HepG2 (cell line): ENCODE measurements around the gene TSPAN9. TPM values are rescaled to one million over a fixed set of nuclear protein-coding genes. Genes with fewer than 3 reads are reported as not detected.

Experiments
- ATAC-seq: fragments of 200-7000 bp; cut with Tn5 transposase; 3 replicates; pipeline ENCODE4 v1.9.1; 2020; ENCODE audit warnings: mild to moderate bottlenecking, moderate library complexity
- BruUV-seq: library from RNA; stranded (reverse); fragments of 400-500 nt; replicated peaks from 2 replicates; lab custom pipeline; 2021; lab: Mats Ljungman, UMichigan
- CTCF ChIA-PET: fragments of 300-600 bp; formaldehyde crosslinking; extraction: SDS; loops from one replicate; lab custom pipeline; 2021; ENCODE audit warnings: low total read pairs, inconsistent platforms, low intra/inter-chr PET ratio; lab: Yijun Ruan, JAX
- POLR2A ChIA-PET: fragments of 350-600 bp; sonication (Branson Sonifier 250); formaldehyde crosslinking; loops from one replicate; lab custom pipeline; 2020; ENCODE audit warnings: antibody characterized with exemption, inconsistent platforms; lab: Yijun Ruan, JAX
- DNase-seq: peaks from one replicate; pipeline ENCODE4 v3.0.0-alpha.2; 2015; ENCODE audit warnings: low spot score
- FAIRE-seq: peaks from 3 replicates; lab custom pipeline; 2011; peaks lifted over from hg19 to GRCh38; lab: Jason Lieb, UNC
- H2AFZ ChIP-seq: one replicate; pipeline ENCODE4 v1.6.1; 2011; ENCODE audit warnings: low read length, inconsistent platforms
- H3K27ac ChIP-seq: fragments of 300-600 bp; 3 replicates; pipeline ENCODE4 v1.8.0; 2011; ENCODE audit warnings: mixed run types, mild to moderate bottlenecking, mixed read lengths, low read length, inconsistent platforms; ENCODE audit not compliant: insufficient read depth; ENCODE audit errors: extremely low read length
- H3K27me3 ChIP-seq, 2 experiments: fragments of 200-600 bp in 1 of 2; 2 replicates in 1 of 2; 3 replicates in 1 of 2; pipeline versions ENCODE4 v1.6.0 to v1.8.0; 2011; ENCODE audit warnings: low read length in 2 of 2, mild to moderate bottlenecking in 2 of 2, moderate library complexity in 2 of 2, inconsistent platforms in 1 of 2; ENCODE audit not compliant: insufficient read depth in 2 of 2, control insufficient read depth in 1 of 2
- H3K36me3 ChIP-seq, 2 experiments: fragments of 200-600 bp in 1 of 2; replicated peaks in 1 of 2; 2 replicates in 1 of 2; 3 replicates in 1 of 2; pipeline versions ENCODE4 v1.5.1 to v1.8.0; 2011; ENCODE audit warnings: low read length in 2 of 2, inconsistent platforms in 1 of 2; ENCODE audit not compliant: insufficient read depth in 2 of 2, control insufficient read depth in 1 of 2
- H3K4me1 ChIP-seq: 2 replicates; pipeline ENCODE4 v1.5.1; 2012; ENCODE audit warnings: low read length, inconsistent platforms; ENCODE audit not compliant: insufficient read depth
- H3K4me2 ChIP-seq: 2 replicates; pipeline ENCODE4 v1.6.0; 2011; ENCODE audit warnings: low read depth, low read length, inconsistent platforms
- H3K4me3 ChIP-seq, 3 experiments: fragments of 200-600 bp in 1 of 3; sonication (generic), shearing (Covaris generic) in 1 of 3; replicated peaks in 1 of 3; 2 replicates each; pipeline ENCODE4 v1.5.1; 2011 to 2016; ENCODE audit warnings: low read length in 3 of 3, inconsistent platforms in 2 of 3, low read depth in 2 of 3, mild to moderate bottlenecking in 2 of 3, control low read depth in 1 of 3, mixed read lengths in 1 of 3; ENCODE audit not compliant: insufficient read depth in 1 of 3
- H3K79me2 ChIP-seq: one replicate; pipeline ENCODE4 v1.6.1; 2011; ENCODE audit warnings: low read length, inconsistent platforms; ENCODE audit not compliant: insufficient read depth
- H3K9ac ChIP-seq: 2 replicates; pipeline ENCODE4 v1.6.0; 2011; ENCODE audit warnings: mild to moderate bottlenecking, low read depth, low read length, inconsistent platforms; ENCODE audit not compliant: insufficient read depth
- H3K9me3 ChIP-seq: 2 replicates; pipeline ENCODE4 v1.5.1; 2012; ENCODE audit warnings: mild to moderate bottlenecking, low read length
- H4K20me1 ChIP-seq: 2 replicates; pipeline ENCODE4 v1.6.0; 2011; ENCODE audit warnings: inconsistent platforms, mild to moderate bottlenecking, low read length, moderate library complexity; ENCODE audit not compliant: insufficient read depth
- BCL6 ChIP-seq: IDR thresholded peaks from 2 replicates; pipeline ENCODE4 v1.6.1; 2016; ENCODE audit warnings: missing genetic modification reagents, missing compliant biosample characterization
- CBFB ChIP-seq: sonication (generic); formaldehyde crosslinking; IDR thresholded peaks from 2 replicates; pipeline ENCODE4 v1.4.0; 2020; ENCODE audit warnings: missing genetic modification reagents
- FOXA1 ChIP-seq, 2 experiments: fragments of 450-650 bp in 1 of 2; sonication (generic) in 1 of 2; formaldehyde crosslinking in 1 of 2; IDR thresholded peaks; 2 replicates each; pipeline versions ENCODE4 v1.4.0 to v1.6.1; 2016 to 2020; ENCODE audit warnings: missing genetic modification reagents in 1 of 2
- FOXJ3 ChIP-seq: sonication (generic); formaldehyde crosslinking; IDR thresholded peaks from 2 replicates; pipeline ENCODE4 v1.4.0; 2020; ENCODE audit warnings: missing genetic modification reagents, mild to moderate bottlenecking, borderline replicate concordance
- LRRFIP1 ChIP-seq: sonication (generic); formaldehyde crosslinking; conservative IDR thresholded peaks from 2 replicates; pipeline ENCODE4 v1.4.0; 2020; ENCODE audit warnings: missing genetic modification reagents
- POGK ChIP-seq: sonication (generic); formaldehyde crosslinking; conservative IDR thresholded peaks from 2 replicates; pipeline ENCODE4 v1.8.0; 2022; ENCODE audit warnings: mild to moderate bottlenecking, moderate library complexity, missing genetic modification reagents
- SMAD3 ChIP-seq: sonication (generic); formaldehyde crosslinking; IDR thresholded peaks from 2 replicates; pipeline ENCODE4 v1.4.0; 2020; ENCODE audit warnings: missing genetic modification reagents
- ZNF160 ChIP-seq: sonication (generic); formaldehyde crosslinking; IDR thresholded peaks from 2 replicates; pipeline ENCODE4 v1.8.0; 2022; ENCODE audit warnings: mild to moderate bottlenecking, inconsistent platforms, missing genetic modification reagents
- ZNF329 ChIP-seq: sonication (generic); formaldehyde crosslinking; IDR thresholded peaks from 2 replicates; pipeline ENCODE4 v1.9.0; 2021; ENCODE audit warnings: low read depth, mild to moderate bottlenecking, missing genetic modification reagents
- ZNF569 ChIP-seq: sonication (generic); formaldehyde crosslinking; IDR thresholded peaks from 2 replicates; pipeline ENCODE4 v1.5.0; 2020; ENCODE audit warnings: mild to moderate bottlenecking, missing genetic modification reagents, moderate library complexity, borderline replicate concordance
- ZNF607 ChIP-seq: sonication (generic); formaldehyde crosslinking; IDR thresholded peaks from 2 replicates; pipeline ENCODE4 v1.5.1; 2020; ENCODE audit warnings: missing genetic modification reagents, mild to moderate bottlenecking, borderline replicate concordance
- WGBS: methylation state at CpG from one replicate; pipeline ENCODE4 v1.1.6; 2017; ENCODE audit warnings: low lambda C conversion rate; 5-methylcytosine and 5-hydroxymethylcytosine counted together
- in situ Hi-C: cut with HindIII; loops from 2 replicates; pipeline ENCODE4 v1.10.0; 2017; ENCODE audit warnings: low pct_unique_long_range_greater_than_20kb; ENCODE audit not compliant: extremely low pct_ligation_motif_present
- intact Hi-C: fragments of 100-400 bp; cut with micrococcal nuclease; formaldehyde crosslinking; loops from one replicate; pipeline ENCODE4 v1.10.0; 2022; ENCODE audit not compliant: unreplicated experiment
- polyA plus RNA-seq, 8 experiments: library from polyadenylated mRNA; depleted of rRNA in 3 of 8; stranded (reverse) in 7 of 8; unstranded in 1 of 8; fragments of >200 nt; fragmentation: Illumina TruSeq in 4 of 8; extraction: Trizol in 4 of 8; gene quantifications; 2 replicates each; pipeline versions ENCODE4 v1.2.1 to v1.2.3, GENCODE V29; 2011 to 2016; ENCODE audit warnings: low read depth in 4 of 8, missing spikeins in 1 of 8, mixed read lengths in 1 of 8; ENCODE audit not compliant: insufficient read depth in 1 of 8
- total RNA-seq, 5 experiments: library from RNA; depleted of rRNA; stranded (reverse); fragments of >200 nt; fragmentation: Illumina TruSeq; extraction: Trizol; gene quantifications; 2 replicates each; pipeline ENCODE4 v1.2.3, GENCODE V29; 2016; ENCODE audit warnings: low read depth in 1 of 5

TSPAN9 gene
- total and polyA plus RNA-seq, 2 of the 13 experiments (the other 11 are each of a cell fraction or from before 2014, with no cell fraction given), result 18.1 to 42.3 TPM

DNA sequence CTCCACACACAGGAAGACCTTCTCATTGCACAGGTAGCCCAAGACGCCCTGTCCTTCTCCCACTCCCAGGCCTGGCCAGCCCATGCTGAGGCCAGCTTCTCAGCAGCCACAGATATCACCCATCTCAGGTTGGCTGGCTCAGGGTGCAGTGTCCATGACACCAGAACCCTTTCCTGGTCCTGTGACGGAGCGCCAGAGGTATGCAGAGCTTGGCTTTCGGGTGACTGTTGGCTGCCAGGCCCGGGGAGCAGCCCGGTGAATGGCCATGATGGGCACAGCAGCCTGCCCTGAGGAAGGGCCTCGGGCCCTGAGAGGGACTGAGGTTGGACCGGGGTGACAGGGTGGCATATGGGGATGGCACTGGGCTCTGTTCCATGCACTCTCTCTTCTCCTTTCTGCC is 173.4 kb downstream of the TSPAN9 start:
- H3K4me3 ChIP-seq, result no peak overlapping the region
- no peaks in the 10 kb centered on the region for H3K79me2 ChIP-seq
- H3K36me3 ChIP-seq, result peaks cover 0 to 4% of the 10 kb centered on the region in 2 experiments; a peak in 1 of 5 replicates
- H2AFZ ChIP-seq, result no peak overlapping the region
- DNase-seq, result no peak
- no peak for ATAC-seq
- H4K20me1 ChIP-seq, result no peaks in the 10 kb centered on the region
- H3K9me3 ChIP-seq, result no peaks in the 10 kb centered on the region
- no peaks in the 10 kb centered on the region; a peak in 1 of 5 replicates for H3K27me3 ChIP-seq
- WGBS, result 94% methylated on average over 5 of the region's 8 CpGs
- H3K27ac ChIP-seq, result no peak overlapping the region
- ChIA-PET CTCF (no interaction called here), POLR2A (no interaction called here)
- no peak for FAIRE-seq
- intact Hi-C loops, result no loop called here
- TF ChIP-seq ZNF160 (CRISPR knock-in tag), result no peak
- no peak for TF ChIP-seq LRRFIP1 (CRISPR knock-in tag)
- TF ChIP-seq FOXJ3, result no peak
- TF ChIP-seq ZNF569 (CRISPR knock-in tag), result no peak
- no TSS peak for BruUV-seq
- in situ Hi-C loops, result no loop called here
- no peak overlapping the region for H3K9ac ChIP-seq
- no peaks in the 10 kb centered on the region for H3K4me1 ChIP-seq
- H3K4me2 ChIP-seq, result no peak overlapping the region

DNA sequence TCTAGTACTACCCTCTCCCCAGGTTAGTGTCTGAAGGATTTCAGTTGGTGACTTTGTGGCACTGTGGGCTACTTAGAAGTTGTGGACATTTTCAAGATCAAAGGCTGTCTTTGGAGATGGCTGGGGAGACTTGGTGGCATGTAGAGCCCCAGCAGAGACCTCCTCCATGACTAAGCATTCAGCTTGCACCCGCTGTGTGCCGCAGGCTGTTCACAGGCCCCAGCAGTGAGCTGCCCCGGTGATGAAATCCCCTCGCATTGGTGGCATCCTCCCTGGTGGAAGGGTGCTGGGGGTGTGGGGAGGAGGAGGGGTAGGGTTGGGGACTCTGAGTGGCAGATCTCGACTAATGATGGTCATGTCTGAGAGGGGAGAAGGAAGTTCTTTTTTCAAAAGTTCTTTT is 173.9 kb downstream of the TSPAN9 start:
- ChIA-PET CTCF (no interaction called here), POLR2A (no interaction called here)

More for the DNA sequence above, 173.9 kb downstream of the TSPAN9 start:
- WGBS, result 93% methylated on average over 5 of the region's 5 CpGs
- Histone ChIP-seq H3K4me3 (no peak overlapping the region), H2AFZ (no peak overlapping the region), H3K4me2 (no peak overlapping the region), H4K20me1 (no peaks in the 10 kb centered on the region), H3K27ac (no peak overlapping the region), H3K27me3 (no peaks in the 10 kb centered on the region; a peak in 1 of 5 replicates), H3K79me2 (no peaks in the 10 kb centered on the region), H3K9me3 (no peaks in the 10 kb centered on the region), H3K36me3 (peaks cover 0 to 4% of the 10 kb centered on the region in 2 experiments; a peak in 1 of 5 replicates), H3K4me1 (no peaks in the 10 kb centered on the region), H3K9ac (no peak overlapping the region)
- ATAC-seq, result no peak
- no TSS peak for BruUV-seq
- in situ Hi-C loops (no loop called here), intact Hi-C loops (no loop called here)
- TF ChIP-seq CBFB (CRISPR knock-in tag) (no peak), FOXA1 (IDR thresholded peaks at IDR 0.05) (no peak), FOXA1 (CRISPR knock-in tag; IDR thresholded peaks at IDR 0.05) (no peak), SMAD3 (CRISPR knock-in tag) (no peak), BCL6 (CRISPR knock-in tag) (no peak), ZNF607 (no peak), ZNF329 (CRISPR knock-in tag) (no peak), POGK (no peak)
- no peak for DNase-seq
- FAIRE-seq, result no peak
